G401 (cell line): ENCODE data around the gene EHF. TPM values are rescaled to one million over a fixed set of nuclear protein-coding genes. Genes with fewer than 3 reads are reported as not detected.

Source experiments
- DNase-seq: peaks from one replicate; pipeline ENCODE4 v3.0.0-alpha.2; 2015; ENCODE audit warnings: low spot score
- in situ Hi-C: cut with HindIII; loops from 2 replicates; pipeline ENCODE4 v1.10.0; 2016; ENCODE audit warnings: low sequenced_read_pairs, mixed read lengths
- total RNA-seq: library from RNA; depleted of rRNA; stranded (reverse); fragments of >200 nt; shearing (Covaris generic); gene quantifications from 2 replicates; pipeline ENCODE4 v1.2.3, GENCODE V29; 2014

EHF gene
- total RNA-seq, 1 experiment from 2014 or later: not detected

DNA sequence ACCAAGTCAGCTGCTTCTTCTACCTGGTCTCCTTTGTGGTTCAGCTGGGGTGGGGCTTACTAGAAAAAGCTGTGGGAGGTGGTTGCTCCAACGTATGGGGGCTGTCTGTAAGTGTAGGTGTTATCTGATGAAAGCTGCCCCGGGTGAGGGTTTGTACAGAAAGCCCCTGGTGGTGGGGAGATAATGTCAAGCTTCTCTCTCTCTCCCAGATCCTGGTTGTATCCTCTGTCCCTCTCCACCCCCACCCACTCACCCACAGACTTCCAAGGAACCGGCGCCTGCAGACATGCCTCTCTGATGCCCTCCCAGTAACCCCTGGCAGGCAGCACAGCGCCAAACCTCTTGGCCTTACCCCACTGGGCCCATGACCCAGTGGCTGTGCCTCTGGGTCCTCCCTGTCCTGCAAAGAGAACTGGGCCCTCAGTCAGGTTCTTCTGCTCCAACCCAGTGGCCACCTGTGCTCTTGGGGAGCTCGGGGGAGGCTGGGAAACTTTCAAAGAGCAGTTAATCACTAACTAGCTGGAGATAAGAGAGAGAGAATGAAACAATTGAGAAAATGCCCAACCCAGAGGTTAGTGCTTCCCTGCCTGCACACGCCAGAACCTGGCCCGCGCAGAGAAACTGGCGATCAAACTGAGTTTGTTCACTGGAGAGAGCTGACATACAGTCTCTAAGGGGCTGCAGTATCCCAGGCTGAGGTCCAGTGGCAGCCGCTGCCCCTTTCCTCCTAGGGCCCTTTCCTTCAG is 20.4 kb upstream of the EHF start:
- in situ Hi-C loops: no loop called here
- DNase-seq: no peak

DNA sequence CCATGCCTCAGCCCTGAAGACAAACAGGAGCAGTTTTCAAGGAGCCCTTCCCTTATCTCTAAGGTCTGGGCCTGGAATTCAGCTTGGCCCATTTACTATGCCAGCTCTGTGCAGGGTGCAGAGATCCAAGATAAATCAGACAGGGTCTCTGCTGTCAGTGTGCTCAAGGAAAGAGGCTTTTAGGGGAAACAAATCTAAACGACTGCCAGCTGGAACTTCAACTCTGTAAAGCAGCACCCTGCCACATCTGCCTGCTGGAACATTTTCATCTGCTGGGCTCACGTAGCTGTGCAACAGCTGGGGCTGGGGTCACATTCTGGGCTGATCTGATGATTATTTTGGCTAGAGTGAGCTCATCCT is 19.8 kb upstream of the EHF start:
- no peak for DNase-seq
- in situ Hi-C loops: no loop called here

DNA sequence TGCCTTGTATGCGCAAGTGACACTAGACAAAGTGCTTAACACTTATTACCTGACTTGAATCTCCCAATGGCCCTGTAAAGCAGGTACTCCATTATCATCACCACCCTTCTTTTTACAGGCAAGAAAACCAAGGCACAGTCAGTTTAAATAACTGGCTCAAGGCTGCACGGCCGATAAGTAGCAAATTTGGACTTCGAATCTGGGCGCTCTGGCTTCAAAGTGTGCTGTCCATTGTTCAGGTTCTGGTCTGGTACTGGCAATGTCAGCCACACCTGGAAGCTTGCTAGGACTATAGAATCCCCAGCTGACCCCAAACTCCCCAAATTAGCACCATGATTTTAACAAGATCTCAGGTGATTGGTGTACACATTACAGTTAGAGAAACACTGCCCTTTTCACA is 19.3 kb upstream of the EHF start:
- no peak for DNase-seq
- in situ Hi-C loops: no loop called here

DNA sequence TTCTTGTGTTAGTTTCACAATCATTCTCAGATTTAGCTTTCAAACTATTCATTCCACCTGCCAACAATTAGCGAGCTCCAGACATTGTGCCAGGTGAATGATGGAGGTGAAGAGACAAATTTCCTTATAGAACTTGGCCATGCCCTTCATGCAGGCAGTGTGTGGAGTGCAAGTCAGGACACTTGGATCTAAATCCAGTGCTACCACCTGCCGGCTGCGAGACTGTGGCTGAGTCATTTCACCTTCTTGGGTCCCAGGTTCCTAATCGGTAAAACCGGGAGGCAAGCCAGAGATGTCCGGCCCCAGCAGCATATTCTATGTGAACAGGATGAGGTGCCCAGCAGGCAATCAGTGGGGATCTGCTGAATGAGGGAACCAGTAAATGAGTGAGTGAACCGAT is 18.6 kb upstream of the EHF start:
- in situ Hi-C loops: no loop called here
- DNase-seq: no peak

DNA sequence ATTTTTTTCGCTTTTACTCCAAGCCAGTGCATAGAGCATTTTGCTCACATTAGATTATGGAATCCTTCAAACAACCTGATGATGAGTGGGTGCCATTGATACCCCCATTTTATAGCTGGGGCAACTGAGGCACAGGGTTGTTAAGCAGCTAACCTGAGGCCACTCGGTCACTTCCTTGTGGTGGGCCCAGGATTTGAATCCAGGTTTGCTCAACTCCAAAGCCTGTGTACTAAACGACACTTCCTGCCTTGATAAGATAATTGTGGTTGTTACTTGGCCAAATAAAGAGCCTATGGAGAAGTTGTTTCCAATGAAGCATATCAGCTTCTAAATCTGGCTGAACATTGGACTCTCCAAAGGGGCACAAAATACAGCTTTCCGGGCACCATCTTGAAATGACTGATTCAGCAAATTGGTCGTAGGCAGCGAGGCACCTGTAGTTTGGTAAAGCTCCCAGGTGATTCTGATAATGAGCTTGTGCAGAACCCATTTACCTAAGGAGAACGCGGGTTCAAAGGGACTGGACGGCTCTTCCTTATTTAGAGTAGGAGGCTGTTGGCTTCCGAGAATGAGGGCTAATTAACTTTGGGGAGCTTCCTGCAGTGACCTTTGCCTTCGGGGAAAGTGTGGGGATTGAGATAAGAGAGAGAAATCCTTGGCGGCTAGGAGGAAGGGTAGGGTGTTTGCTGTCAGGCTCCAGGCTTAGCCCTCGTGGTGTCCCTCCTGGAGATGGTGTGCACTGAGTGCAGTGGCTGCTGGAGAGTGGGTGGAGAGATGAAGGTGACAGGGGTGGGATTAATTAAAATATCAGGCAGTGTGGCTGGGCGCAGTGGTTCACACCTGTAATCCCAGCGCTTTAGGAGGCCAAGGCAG is 17.5 kb upstream of the EHF start:
- in situ Hi-C loops: no loop called here
- no peak for DNase-seq

DNA sequence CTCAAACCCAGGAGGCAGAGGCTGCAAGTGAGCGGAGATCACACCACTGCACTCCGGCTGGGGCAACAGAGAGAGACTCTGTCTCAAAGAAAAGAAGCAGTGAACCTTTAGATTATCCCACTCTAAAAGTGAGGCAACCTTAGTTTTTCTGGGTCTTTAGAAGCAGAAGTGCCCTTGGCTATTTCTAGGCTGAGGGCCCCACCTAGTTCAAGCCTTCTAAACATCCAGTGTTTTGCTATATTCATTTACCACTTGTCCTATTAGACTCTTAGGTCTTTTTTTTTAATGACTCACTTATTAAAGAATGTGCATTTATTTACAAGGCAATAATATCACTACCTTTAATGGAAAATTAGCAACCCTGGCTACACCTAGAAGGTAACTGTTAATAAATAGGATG is 16.7 kb upstream of the EHF start:
- in situ Hi-C loops: no loop called here

DNA sequence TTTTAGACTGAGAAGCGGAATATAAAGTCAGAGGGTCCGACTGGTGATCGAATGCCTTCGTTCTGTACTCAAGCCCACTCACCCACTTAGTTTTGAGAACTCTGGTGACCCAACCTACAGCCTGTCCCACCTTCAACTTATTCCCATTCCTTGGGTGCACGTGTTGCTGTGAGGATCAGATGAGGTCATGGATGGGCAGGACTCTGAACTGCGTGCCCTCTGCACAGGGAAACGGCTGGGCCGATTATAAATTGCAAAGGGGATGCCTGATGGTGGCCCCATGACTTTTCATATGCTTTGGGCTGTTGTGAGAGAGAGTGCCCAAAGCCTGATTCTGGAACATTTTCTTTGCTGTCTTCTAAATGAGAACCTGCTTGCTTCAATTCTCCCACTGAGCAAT is 16.0 kb upstream of the EHF start:
- no peak for DNase-seq
- in situ Hi-C loops: no loop called here

More for the DNA sequence above, 16.7 kb upstream of the EHF start:
- DNase-seq: no peak

DNA sequence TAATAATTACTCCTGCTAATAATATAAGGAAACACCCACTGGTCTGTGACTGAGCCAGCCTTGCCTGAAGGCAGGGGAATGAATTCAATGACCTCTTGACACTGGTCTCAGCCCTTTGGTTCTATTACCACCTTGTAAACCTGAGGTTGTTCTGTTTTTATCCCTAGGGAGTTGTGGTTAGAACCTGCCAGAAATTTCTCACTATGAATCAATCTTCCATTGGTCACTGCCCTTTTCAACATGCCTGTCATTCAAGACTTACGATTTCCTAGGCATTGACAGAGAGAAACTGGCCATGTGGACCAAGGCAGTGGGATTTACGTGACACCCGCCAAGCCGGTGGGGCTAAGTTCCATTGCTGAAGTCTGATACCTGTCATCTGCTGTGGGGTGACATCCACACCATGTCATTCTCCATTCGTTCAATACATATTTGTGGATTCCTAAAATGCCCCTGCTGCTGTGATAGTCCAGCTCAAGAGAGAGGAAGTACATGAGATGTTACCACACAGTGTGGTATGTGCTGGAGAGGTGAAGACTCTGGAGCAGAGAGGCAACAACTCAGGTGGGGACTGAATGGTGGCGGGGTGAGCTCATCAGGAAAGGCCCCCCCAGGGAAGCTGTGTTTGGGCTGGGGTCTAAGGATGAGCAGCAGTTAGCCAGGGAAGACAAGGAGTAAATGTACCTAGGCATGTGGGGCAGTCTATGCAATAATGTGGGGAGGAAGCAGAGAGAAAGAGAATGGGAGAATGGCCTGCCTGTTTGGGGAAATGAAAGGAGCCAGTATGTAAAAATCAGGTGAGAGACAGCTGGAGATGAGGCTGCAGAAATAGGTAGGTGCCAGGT is 15.2 kb upstream of the EHF start:
- DNase-seq: no peak
- in situ Hi-C loops: no loop called here

DNA sequence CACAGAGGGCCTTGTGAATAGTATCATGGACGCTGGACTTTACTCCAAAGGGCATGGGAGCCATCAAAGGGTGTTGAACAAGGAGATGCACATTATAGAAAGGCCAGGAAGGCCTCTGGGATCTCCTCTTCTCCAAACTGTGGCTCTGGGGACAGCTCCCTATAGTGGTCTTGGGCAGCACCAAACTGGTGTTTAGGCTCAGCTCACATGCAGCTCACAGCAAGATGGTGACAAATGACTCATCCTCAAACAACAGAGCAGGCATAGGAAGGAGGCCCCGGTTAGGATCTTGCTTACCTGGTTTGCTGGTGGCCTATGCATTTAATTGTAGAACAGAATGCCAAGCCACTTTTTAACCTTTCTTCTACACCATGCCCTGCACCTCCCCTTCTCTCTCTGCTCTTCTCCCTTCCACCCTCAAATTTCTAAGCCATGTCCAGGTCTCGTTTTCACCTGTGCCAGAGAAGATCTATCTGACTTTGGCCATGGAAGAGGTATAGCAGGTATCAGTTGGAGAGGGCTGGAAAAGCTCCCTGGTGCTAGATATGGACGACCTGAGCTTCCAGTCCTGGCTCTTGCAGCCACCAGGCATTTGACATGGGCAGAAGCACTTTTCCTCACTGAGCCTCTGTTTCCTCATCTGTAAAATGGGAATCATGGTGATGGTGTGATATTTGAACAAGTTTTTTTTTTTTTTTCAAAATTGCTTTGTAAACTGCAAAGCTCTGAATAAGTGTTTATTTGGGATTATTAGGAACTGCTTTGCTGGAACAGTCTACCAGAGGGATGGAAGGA is 14.4 kb upstream of the EHF start:
- in situ Hi-C loops: no loop called here
- no peak for DNase-seq

DNA sequence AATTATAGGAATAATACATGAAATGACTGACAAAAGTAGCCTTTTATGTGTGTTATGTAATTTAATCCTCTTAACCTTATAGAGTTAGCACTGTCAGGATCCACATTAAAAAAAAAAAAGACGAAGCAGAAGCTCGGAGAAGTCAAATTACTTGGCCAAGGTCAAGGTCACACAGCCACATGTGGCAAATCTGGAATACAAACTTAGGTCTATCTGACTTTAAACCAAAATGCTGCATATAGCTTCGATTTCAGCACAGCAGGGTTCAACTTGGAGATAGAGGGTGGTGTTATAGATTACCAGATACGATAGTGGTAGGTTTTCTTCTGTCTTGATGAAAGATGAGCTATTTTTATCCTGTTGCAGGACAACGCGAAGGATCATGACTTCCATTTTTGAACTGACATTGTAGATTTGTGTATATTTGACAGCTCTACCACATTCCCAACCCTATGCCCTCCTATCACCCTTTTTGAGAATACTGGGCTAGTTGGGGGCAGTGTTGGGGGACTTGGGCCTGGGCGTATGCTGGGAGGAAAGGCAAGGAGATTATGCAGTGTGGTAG is 11.6 kb upstream of the EHF start:
- no peak for DNase-seq
- in situ Hi-C loops: no loop called here

DNA sequence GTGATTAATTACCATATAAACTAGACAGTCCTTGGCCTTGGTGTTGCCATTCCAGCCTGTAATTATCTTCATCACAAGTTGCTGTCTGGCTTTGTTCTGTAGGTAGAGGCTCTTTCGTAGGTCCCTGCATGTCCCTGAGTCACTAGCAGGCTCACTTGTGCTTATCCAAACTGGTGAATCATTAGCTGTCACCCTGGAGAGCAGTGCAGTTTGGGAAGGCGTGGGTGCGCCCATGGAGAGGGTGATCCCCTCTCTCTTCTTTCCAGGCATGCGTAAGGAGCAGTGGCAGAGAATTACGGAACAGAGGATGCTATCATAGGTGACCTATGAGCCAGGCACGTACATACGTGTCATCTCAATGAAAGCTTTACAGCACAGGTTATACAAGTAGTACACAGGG is 11.0 kb upstream of the EHF start:
- DNase-seq: no peak
- in situ Hi-C loops: no loop called here

DNA sequence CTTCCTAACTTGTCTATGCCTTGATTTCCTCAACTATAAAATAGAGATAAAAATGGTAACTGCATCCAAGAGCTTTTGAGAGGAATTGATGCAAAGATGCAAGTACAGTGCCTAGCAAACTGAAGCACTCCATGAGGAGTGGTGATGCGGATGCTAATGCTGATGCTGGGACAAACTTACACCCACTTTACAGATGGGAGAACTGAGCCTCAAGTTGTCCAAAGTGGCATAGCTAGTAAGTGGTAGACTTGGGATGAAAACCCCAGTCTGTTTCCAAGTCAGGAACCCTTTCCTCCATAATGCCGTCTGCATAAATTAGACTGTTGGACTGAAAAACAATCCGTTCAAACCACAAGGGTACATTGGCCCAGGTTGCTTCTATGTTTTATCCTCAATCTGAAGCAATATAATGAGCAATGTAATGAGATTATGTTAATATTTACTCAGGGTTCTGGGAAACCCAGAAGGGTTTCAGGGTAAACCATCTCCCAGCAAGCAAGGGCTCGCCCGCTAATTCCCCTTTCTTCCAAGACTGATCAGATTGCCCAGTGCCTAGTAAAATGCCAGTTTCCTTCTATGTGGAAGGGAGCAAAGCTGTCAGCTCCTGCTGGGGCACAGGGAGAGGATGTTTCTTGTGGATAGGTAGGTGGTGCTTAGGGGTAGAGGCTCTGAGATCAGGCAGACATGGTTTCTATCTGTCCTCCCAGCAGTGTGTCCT is 10.4 kb upstream of the EHF start:
- DNase-seq: no peak
- in situ Hi-C loops: no loop called here

DNA sequence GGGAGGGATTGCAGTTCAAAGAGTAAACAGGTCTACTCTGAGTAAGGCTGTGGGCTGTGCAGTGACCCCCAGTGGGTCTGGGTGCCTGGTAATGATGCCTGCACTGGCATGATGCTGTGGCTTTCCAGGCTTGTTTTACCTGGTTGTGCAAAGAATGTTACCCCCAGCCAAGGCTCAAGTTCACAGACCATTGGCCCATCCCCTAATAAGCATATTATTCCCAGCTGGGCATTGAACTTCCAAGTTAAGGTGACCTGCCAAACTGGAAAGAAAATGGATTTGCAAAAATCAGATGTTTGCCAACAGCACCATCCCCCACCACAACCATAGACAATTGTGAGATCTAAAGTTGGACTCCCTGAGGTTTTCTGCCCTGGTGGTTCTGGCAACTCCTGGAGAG is 7.9 kb upstream of the EHF start:
- in situ Hi-C loops: no loop called here

DNA sequence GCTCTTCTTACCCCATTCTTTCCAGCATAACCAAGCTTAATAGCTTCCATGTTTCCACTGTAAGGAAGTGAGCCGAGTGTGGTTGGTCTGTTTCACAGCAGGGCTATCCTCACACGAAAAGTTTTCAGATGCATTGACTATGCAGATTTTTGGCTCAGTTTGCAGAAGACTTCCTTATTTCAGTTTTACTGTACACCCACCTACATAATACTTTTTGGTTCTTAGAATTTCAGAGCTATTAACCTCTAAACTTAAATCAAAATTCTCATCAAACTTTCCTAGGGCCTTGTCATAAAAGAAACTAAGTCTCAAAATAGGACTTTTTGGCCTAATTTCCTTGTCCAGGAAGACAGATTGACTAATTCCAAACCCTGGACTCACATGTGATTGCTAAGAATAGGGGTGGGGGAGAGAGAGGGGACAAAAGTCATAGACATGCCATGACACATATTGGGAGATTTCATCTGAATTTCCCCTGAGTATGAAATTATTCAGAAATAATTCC is 7.3 kb upstream of the EHF start:
- in situ Hi-C loops: no loop called here
- no peak for DNase-seq

More for the DNA sequence above, 7.9 kb upstream of the EHF start:
- no peak for DNase-seq

DNA sequence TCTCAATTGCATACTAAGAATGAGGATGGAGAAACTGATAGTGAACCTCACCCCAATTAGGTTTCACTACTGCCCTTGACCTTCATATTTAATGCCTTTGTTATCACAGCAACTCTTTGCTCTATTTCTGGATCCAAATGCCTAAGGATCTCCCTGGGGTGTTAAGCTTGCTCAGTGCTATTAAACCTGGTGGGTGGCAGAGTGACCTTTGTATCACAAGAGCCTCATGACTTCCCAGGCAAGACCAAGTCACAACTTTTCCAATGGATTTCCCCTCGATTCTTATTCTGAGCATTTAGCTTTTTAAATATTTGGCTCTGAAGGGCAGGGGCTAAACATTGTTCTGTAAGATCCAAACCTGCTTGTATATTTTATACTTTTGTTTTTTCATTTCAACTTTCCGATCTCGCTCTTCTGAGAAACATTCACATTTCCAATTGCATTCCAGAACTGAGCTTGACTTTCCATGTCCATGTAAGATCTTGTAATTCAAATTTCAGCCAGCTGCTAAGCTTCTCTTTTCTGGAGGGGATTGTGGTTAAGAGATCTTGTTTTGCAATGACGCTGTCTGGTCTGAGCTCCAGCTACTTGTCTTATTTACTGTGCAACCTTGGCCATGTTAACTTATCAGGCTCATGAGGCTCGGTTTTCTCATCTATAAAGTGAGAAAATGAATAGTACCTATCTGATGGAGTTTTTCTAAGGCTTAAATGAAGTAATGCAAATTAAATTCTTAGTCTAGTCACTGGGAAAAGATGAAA is 6.4 kb upstream of the EHF start:
- DNase-seq: no peak
- in situ Hi-C loops: no loop called here

DNA sequence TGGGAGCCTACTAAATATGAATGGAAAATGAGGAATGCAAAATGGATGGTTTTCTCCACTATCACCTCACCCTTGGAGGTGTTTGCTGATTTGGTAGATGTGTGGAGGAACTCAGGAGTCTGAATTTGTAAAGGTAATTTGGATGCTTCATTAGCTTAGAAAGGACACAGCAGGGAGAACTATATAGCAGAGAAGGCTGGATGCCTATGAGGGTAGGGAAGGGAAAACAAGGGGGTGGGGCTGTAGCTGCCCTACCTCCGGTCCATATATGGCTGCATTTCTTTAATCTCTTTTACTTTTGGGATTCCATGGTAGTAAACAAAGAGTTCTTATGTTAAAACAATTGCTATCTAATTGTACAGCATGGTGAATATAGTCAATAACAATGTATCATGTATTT is 4.8 kb upstream of the EHF start:
- no peak for DNase-seq
- in situ Hi-C loops: no loop called here

DNA sequence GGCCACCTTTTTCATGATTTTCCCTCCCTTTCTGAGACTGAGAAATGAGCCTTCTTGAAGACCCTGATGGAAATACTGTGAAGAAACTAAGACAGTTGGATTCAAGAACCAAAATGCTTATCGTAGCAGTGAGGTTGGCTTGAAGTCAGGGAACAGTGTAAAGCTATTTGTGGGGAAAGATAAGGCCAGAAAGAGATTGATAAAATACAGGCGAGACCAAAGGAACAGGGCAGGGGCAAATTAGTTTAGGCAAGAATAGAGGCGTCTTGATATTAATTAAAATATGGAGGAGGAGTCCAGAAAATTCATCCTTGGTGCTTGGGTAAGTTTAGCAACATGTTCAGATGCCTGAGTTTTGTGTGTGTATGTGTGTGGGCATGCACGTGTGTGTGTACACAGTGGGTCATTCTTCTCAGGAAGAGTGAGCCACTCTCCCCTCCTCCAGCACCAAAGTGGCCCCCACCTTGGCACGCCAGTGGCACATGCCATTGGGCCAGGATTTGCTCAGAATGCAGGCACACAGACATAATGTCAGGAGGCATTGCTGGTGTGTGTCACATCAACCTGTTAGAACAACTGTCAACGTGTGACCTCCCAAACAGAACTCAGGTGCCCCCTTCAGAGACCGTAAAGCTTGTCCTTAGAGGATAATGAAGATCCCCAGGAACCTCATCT is 3.9 kb upstream of the EHF start:
- DNase-seq: no peak
- in situ Hi-C loops: no loop called here
